HepG2 (cell line): ENCODE data around the gene DST. TPM values are rescaled to one million over a fixed set of nuclear protein-coding genes. Genes with fewer than 3 reads are reported as not detected.

Source experiments
- ATAC-seq: fragments of 200-7000 bp; cut with Tn5 transposase; 3 replicates; pipeline ENCODE4 v1.9.1; 2020; ENCODE audit warnings: mild to moderate bottlenecking, moderate library complexity
- BruUV-seq: library from RNA; stranded (reverse); fragments of 400-500 nt; replicated peaks from 2 replicates; lab custom pipeline; 2021; lab: Mats Ljungman, UMichigan
- CTCF ChIA-PET: fragments of 300-600 bp; formaldehyde crosslinking; extraction: SDS; loops from one replicate; lab custom pipeline; 2021; ENCODE audit warnings: low total read pairs, inconsistent platforms, low intra/inter-chr PET ratio; lab: Yijun Ruan, JAX
- POLR2A ChIA-PET: fragments of 350-600 bp; sonication (Branson Sonifier 250); formaldehyde crosslinking; loops from one replicate; lab custom pipeline; 2020; ENCODE audit warnings: antibody characterized with exemption, inconsistent platforms; lab: Yijun Ruan, JAX
- DNase-seq: peaks from one replicate; pipeline ENCODE4 v3.0.0-alpha.2; 2015; ENCODE audit warnings: low spot score
- FAIRE-seq: peaks from 3 replicates; lab custom pipeline; 2011; peaks lifted over from hg19 to GRCh38; lab: Jason Lieb, UNC
- H2AFZ ChIP-seq: one replicate; pipeline ENCODE4 v1.6.1; 2011; ENCODE audit warnings: low read length, inconsistent platforms
- H3K27ac ChIP-seq: fragments of 300-600 bp; 3 replicates; pipeline ENCODE4 v1.8.0; 2011; ENCODE audit warnings: mixed run types, mild to moderate bottlenecking, mixed read lengths, low read length, inconsistent platforms; ENCODE audit not compliant: insufficient read depth; ENCODE audit errors: extremely low read length
- H3K27me3 ChIP-seq, 2 experiments: fragments of 200-600 bp in 1 of 2; 2 replicates in 1 of 2; 3 replicates in 1 of 2; pipeline versions ENCODE4 v1.6.0 to v1.8.0; 2011; ENCODE audit warnings: low read length in 2 of 2, mild to moderate bottlenecking in 2 of 2, moderate library complexity in 2 of 2, inconsistent platforms in 1 of 2; ENCODE audit not compliant: insufficient read depth in 2 of 2, control insufficient read depth in 1 of 2
- H3K36me3 ChIP-seq, 2 experiments: fragments of 200-600 bp in 1 of 2; replicated peaks in 1 of 2; 2 replicates in 1 of 2; 3 replicates in 1 of 2; pipeline versions ENCODE4 v1.5.1 to v1.8.0; 2011; ENCODE audit warnings: low read length in 2 of 2, inconsistent platforms in 1 of 2; ENCODE audit not compliant: insufficient read depth in 2 of 2, control insufficient read depth in 1 of 2
- H3K4me1 ChIP-seq: 2 replicates; pipeline ENCODE4 v1.5.1; 2012; ENCODE audit warnings: low read length, inconsistent platforms; ENCODE audit not compliant: insufficient read depth
- H3K4me2 ChIP-seq: 2 replicates; pipeline ENCODE4 v1.6.0; 2011; ENCODE audit warnings: low read depth, low read length, inconsistent platforms
- H3K4me3 ChIP-seq, 3 experiments: fragments of 200-600 bp in 1 of 3; sonication (generic), shearing (Covaris generic) in 1 of 3; replicated peaks in 1 of 3; 2 replicates each; pipeline ENCODE4 v1.5.1; 2011 to 2016; ENCODE audit warnings: low read length in 3 of 3, inconsistent platforms in 2 of 3, low read depth in 2 of 3, mild to moderate bottlenecking in 2 of 3, control low read depth in 1 of 3, mixed read lengths in 1 of 3; ENCODE audit not compliant: insufficient read depth in 1 of 3
- H3K79me2 ChIP-seq: one replicate; pipeline ENCODE4 v1.6.1; 2011; ENCODE audit warnings: low read length, inconsistent platforms; ENCODE audit not compliant: insufficient read depth
- H3K9ac ChIP-seq: 2 replicates; pipeline ENCODE4 v1.6.0; 2011; ENCODE audit warnings: mild to moderate bottlenecking, low read depth, low read length, inconsistent platforms; ENCODE audit not compliant: insufficient read depth
- H3K9me3 ChIP-seq: 2 replicates; pipeline ENCODE4 v1.5.1; 2012; ENCODE audit warnings: mild to moderate bottlenecking, low read length
- H4K20me1 ChIP-seq: 2 replicates; pipeline ENCODE4 v1.6.0; 2011; ENCODE audit warnings: inconsistent platforms, mild to moderate bottlenecking, low read length, moderate library complexity; ENCODE audit not compliant: insufficient read depth
- ARID2 ChIP-seq: sonication (generic); formaldehyde crosslinking; IDR thresholded peaks from 2 replicates; pipeline ENCODE4 v1.8.1; 2022; ENCODE audit warnings: mild to moderate bottlenecking, missing genetic modification reagents, borderline replicate concordance
- ATF2 ChIP-seq: sonication (generic); formaldehyde crosslinking; IDR thresholded peaks from 2 replicates; pipeline ENCODE4 v1.4.0; 2020; ENCODE audit warnings: missing genetic modification reagents
- BCL6 ChIP-seq: IDR thresholded peaks from 2 replicates; pipeline ENCODE4 v1.6.1; 2016; ENCODE audit warnings: missing genetic modification reagents, missing compliant biosample characterization
- CHCHD3 ChIP-seq: sonication (generic); formaldehyde crosslinking; IDR thresholded peaks from 2 replicates; pipeline ENCODE4 v1.8.0; 2022; ENCODE audit warnings: mild to moderate bottlenecking, missing genetic modification reagents, moderate library complexity
- KMT2B ChIP-seq: IDR thresholded peaks from 2 replicates; pipeline ENCODE4 v1.6.1; 2016; ENCODE audit warnings: missing genetic modification reagents, missing compliant biosample characterization
- THAP8 ChIP-seq: sonication (generic); formaldehyde crosslinking; IDR thresholded peaks from 2 replicates; pipeline ENCODE4 v1.5.1; 2020; ENCODE audit warnings: missing genetic modification reagents, mild to moderate bottlenecking, borderline replicate concordance
- ZBTB33 ChIP-seq: sonication (generic); formaldehyde crosslinking; IDR thresholded peaks from 2 replicates; pipeline ENCODE4 v1.4.0; 2020; ENCODE audit warnings: missing genetic modification reagents
- ZFP36 ChIP-seq: fragments of 150-350 bp; IDR thresholded peaks from 2 replicates; pipeline ENCODE4 v1.6.1; 2018; ENCODE audit warnings: borderline replicate concordance, low read length, low read depth; ENCODE audit not compliant: partially characterized antibody
- ZNF451 ChIP-seq: sonication (generic); formaldehyde crosslinking; IDR thresholded peaks from 2 replicates; pipeline ENCODE4 v1.5.0; 2020; ENCODE audit warnings: mild to moderate bottlenecking, missing genetic modification reagents
- ZNF550 ChIP-seq: sonication (generic); formaldehyde crosslinking; IDR thresholded peaks from 2 replicates; pipeline ENCODE4 v1.4.0; 2020; ENCODE audit warnings: mild to moderate bottlenecking, missing genetic modification reagents, borderline replicate concordance
- ZNF614 ChIP-seq: IDR thresholded peaks from 2 replicates; pipeline ENCODE4 v1.6.1; 2018; ENCODE audit warnings: missing biosample characterization, missing genetic modification reagents, inconsistent platforms, borderline replicate concordance
- ZNF652 ChIP-seq: IDR thresholded peaks from 2 replicates; pipeline ENCODE4 v1.6.1; 2016; ENCODE audit warnings: low read depth, borderline replicate concordance
- ZNF749 ChIP-seq: sonication (generic); formaldehyde crosslinking; IDR thresholded peaks from 2 replicates; pipeline ENCODE4 v1.8.0; 2022; ENCODE audit warnings: mild to moderate bottlenecking, missing genetic modification reagents, moderate library complexity, borderline replicate concordance
- in situ Hi-C: cut with HindIII; loops from 2 replicates; pipeline ENCODE4 v1.10.0; 2017; ENCODE audit warnings: low pct_unique_long_range_greater_than_20kb; ENCODE audit not compliant: extremely low pct_ligation_motif_present
- intact Hi-C: fragments of 100-400 bp; cut with micrococcal nuclease; formaldehyde crosslinking; loops from one replicate; pipeline ENCODE4 v1.10.0; 2022; ENCODE audit not compliant: unreplicated experiment
- polyA plus RNA-seq, 8 experiments: library from polyadenylated mRNA; depleted of rRNA in 3 of 8; stranded (reverse) in 7 of 8; unstranded in 1 of 8; fragments of >200 nt; fragmentation: Illumina TruSeq in 4 of 8; extraction: Trizol in 4 of 8; gene quantifications; 2 replicates each; pipeline versions ENCODE4 v1.2.1 to v1.2.3, GENCODE V29; 2011 to 2016; ENCODE audit warnings: low read depth in 4 of 8, missing spikeins in 1 of 8, mixed read lengths in 1 of 8; ENCODE audit not compliant: insufficient read depth in 1 of 8
- total RNA-seq, 5 experiments: library from RNA; depleted of rRNA; stranded (reverse); fragments of >200 nt; fragmentation: Illumina TruSeq; extraction: Trizol; gene quantifications; 2 replicates each; pipeline ENCODE4 v1.2.3, GENCODE V29; 2016; ENCODE audit warnings: low read depth in 1 of 5

The DST gene
- total and polyA plus RNA-seq, 2 of the 13 experiments (the other 11 are each of a cell fraction or from before 2014, with no cell fraction given): 64.4 to 89.0 TPM

DNA sequence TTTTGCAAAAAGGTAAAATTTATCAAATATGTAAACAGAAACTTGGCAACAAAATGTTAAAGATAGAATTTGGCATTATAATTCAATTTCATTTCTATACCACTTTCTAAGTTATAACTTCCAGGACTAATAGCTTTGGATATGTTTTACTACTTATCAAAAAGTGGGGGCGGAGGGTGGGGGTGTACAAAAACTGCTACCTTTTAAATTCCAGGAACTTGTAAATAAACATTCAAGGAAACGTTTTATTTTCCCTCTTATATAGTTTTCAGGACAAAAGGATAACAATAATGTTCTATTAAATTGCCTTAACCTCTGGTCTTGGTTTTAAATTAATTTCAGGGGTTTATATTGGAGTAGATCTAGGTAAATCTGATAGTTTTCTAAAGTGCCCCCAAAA is 103.8 kb downstream of the DST start (continued):
- TF ChIP-seq THAP8 (CRISPR knock-in tag) (no peak), ZBTB33 (no peak), ZNF550 (CRISPR knock-in tag) (no peak), BCL6 (CRISPR knock-in tag) (no peak), ZNF652 (no peak)

GRCh38 chr6:56537223-56537770 is 105.4 kb downstream of the DST start:
- Histone ChIP-seq H3K27me3 (no peaks in the 10 kb centered on the region; a peak in 1 of 5 replicates), H3K4me3 (no peak overlapping the region), H3K4me2 (no peak overlapping the region), H3K9me3 (no peaks in the 10 kb centered on the region), H2AFZ (no peak overlapping the region), H3K4me1 (peaks cover 54% of the 10 kb centered on the region), H3K79me2 (peaks cover 33% of the 10 kb centered on the region), H3K27ac (no peak overlapping the region), H3K36me3 (peaks cover 10 to 27% of the 10 kb centered on the region in 2 experiments), H3K9ac (no peak overlapping the region), H4K20me1 (no peaks in the 10 kb centered on the region)
- TF ChIP-seq CHCHD3 (no peak), ZNF614 (no peak), ZNF749 (CRISPR knock-in tag) (no peak), ARID2 (CRISPR knock-in tag) (no peak), KMT2B (CRISPR knock-in tag) (no peak), ZNF451 (no peak), ATF2 (0 out of 2 replicates have a peak, but pooled peaks have one; percentile 21), ZFP36 (no peak)
- ChIA-PET POLR2A (no interaction called here), CTCF (no interaction called here)
- intact Hi-C loops (no loop called here), in situ Hi-C loops (no loop called here)
- ATAC-seq (no peak), FAIRE-seq (no peak), DNase-seq (no peak)
- no TSS peak for BruUV-seq
